SK-N-SH treated with all-trans-retinoic acid at 6 μM for 48 hours (cell line): Measurements from ENCODE around the gene CLCN3.

Source experiments
- ATAC-seq: fragments of 200-7000 bp; cut with Tn5 transposase; 3 replicates; pipeline ENCODE4 v1.9.1; 2020; ENCODE audit warnings: mild to moderate bottlenecking, moderate library complexity
- ARNTL ChIP-seq: fragments of 450-650 bp; formaldehyde crosslinking; IDR thresholded peaks from 2 replicates; pipeline ENCODE4 v1.5.0; 2020; ENCODE audit warnings: low read depth, mild to moderate bottlenecking, moderate library complexity, borderline replicate concordance
- BACH2 ChIP-seq: fragments of 250-450 bp; sonication (Bioruptor Pico); IDR thresholded peaks from 2 replicates; pipeline ENCODE4 v1.9.0; 2021; ENCODE audit warnings: mild to moderate bottlenecking, borderline replicate concordance
- CREB5 ChIP-seq: fragments of 250-450 bp; sonication (Bioruptor Pico); IDR thresholded peaks from 2 replicates; pipeline ENCODE4 v1.5.1; 2020; ENCODE audit warnings: low read depth, mild to moderate bottlenecking, moderate library complexity
- CSDC2 ChIP-seq: fragments of 250-450 bp; sonication (Bioruptor Pico); IDR thresholded peaks from 2 replicates; pipeline ENCODE4 v1.5.0; 2020; ENCODE audit warnings: mild to moderate bottlenecking, moderate library complexity
- CSRNP3 ChIP-seq: fragments of 250-450 bp; sonication (Bioruptor Pico); IDR thresholded peaks from 2 replicates; pipeline ENCODE4 v1.5.1; 2021; ENCODE audit warnings: mild to moderate bottlenecking, moderate library complexity
- ESRRG ChIP-seq: fragments of 250-450 bp; sonication (Bioruptor Pico); IDR thresholded peaks from 2 replicates; pipeline ENCODE4 v1.6.1; 2021; ENCODE audit warnings: mild to moderate bottlenecking
- ISL1 ChIP-seq: fragments of 250-450 bp; sonication (Bioruptor Pico); IDR thresholded peaks from 2 replicates; pipeline ENCODE4 v2.1.2; 2022; ENCODE audit warnings: mild to moderate bottlenecking, moderate library complexity
- PATZ1 ChIP-seq: fragments of 250-450 bp; sonication (Bioruptor Pico); IDR thresholded peaks from 2 replicates; pipeline ENCODE4 v1.8.0; 2020; ENCODE audit warnings: mild to moderate bottlenecking, moderate library complexity, borderline replicate concordance
- POU6F1 ChIP-seq: fragments of 250-450 bp; sonication (Bioruptor Pico); IDR thresholded peaks from 2 replicates; pipeline ENCODE4 v1.8.0; 2021; ENCODE audit warnings: low read depth, mild to moderate bottlenecking, moderate library complexity, borderline replicate concordance
- PPARA ChIP-seq: fragments of 250-450 bp; sonication (Bioruptor Pico); IDR thresholded peaks from 2 replicates; pipeline ENCODE4 v1.5.0; 2020; ENCODE audit warnings: mild to moderate bottlenecking, borderline replicate concordance
- RARB ChIP-seq: fragments of 250-450 bp; sonication (Bioruptor Pico); IDR thresholded peaks from 2 replicates; pipeline ENCODE4 v1.8.0; 2021; ENCODE audit warnings: mild to moderate bottlenecking, moderate library complexity
- TCF4 ChIP-seq: fragments of 250-450 bp; sonication (Bioruptor Pico); IDR thresholded peaks from 2 replicates; pipeline ENCODE4 v1.8.0; 2021; ENCODE audit warnings: mild to moderate bottlenecking, moderate library complexity, borderline replicate concordance
- TOX ChIP-seq: fragments of 250-450 bp; sonication (Bioruptor Pico); IDR thresholded peaks from 2 replicates; pipeline ENCODE4 v1.8.0; 2021; ENCODE audit warnings: mild to moderate bottlenecking, moderate library complexity, borderline replicate concordance
- ZC3H10 ChIP-seq: fragments of 250-450 bp; sonication (Bioruptor Pico); IDR thresholded peaks from 2 replicates; pipeline ENCODE4 v1.5.1; 2021; ENCODE audit warnings: mild to moderate bottlenecking, moderate library complexity
- ZFP3 ChIP-seq: fragments of 250-450 bp; sonication (Bioruptor Pico); IDR thresholded peaks from 2 replicates; pipeline ENCODE4 v1.5.0; 2020; ENCODE audit warnings: mild to moderate bottlenecking, moderate library complexity
- ZFP30 ChIP-seq: fragments of 450-650 bp; formaldehyde crosslinking; IDR thresholded peaks from 2 replicates; pipeline ENCODE4 v1.5.0; 2022; ENCODE audit warnings: mild to moderate bottlenecking, moderate library complexity
- ZNF565 ChIP-seq: fragments of 450-650 bp; formaldehyde crosslinking; conservative IDR thresholded peaks from 2 replicates; pipeline ENCODE4 v1.5.0; 2020; ENCODE audit warnings: low read depth, mild to moderate bottlenecking, moderate library complexity
- ZNF70 ChIP-seq: fragments of 450-650 bp; formaldehyde crosslinking; IDR thresholded peaks from 2 replicates; pipeline ENCODE4 v1.5.0; 2020; ENCODE audit warnings: mild to moderate bottlenecking, moderate library complexity

Gene CLCN3

GRCh38 chr4:169573889-169574288, 46.5 kb upstream of the CLCN3 start:
- TF ChIP-seq POU6F1 (CRISPR knock-in tag) (no peak), ZC3H10 (no peak), ARNTL (CRISPR knock-in tag) (no peak), RARB (CRISPR knock-in tag) (no peak), CSDC2 (CRISPR knock-in tag) (no peak), ZNF70 (no peak), PPARA (CRISPR knock-in tag) (no peak), ZFP3 (CRISPR knock-in tag) (no peak), CREB5 (CRISPR knock-in tag) (no peak), ZNF565 (CRISPR knock-in tag) (no peak)
- ATAC-seq: no peak

GRCh38 chr4:169582203-169582602, 38.2 kb upstream of the CLCN3 start:
- no peak for ATAC-seq
- no peak for TF ChIP-seq PATZ1

- TF ChIP-seq CSRNP3 (no peak), BACH2 (no peak), ZNF70 (no peak), ESRRG (CRISPR knock-in tag) (no peak), PATZ1 (no peak), ZFP30 (CRISPR knock-in tag) (no peak), PPARA (CRISPR knock-in tag) (no peak), ISL1 (CRISPR knock-in tag) (no peak), CREB5 (CRISPR knock-in tag) (no peak), TOX (CRISPR knock-in tag) (no peak), ZNF565 (CRISPR knock-in tag) (no peak), POU6F1 (CRISPR knock-in tag) (no peak)
- no peak for ATAC-seq
Measured at GRCh38 chr4:169582706-169583105, 37.7 kb upstream of the CLCN3 start.

GRCh38 chr4:169583563-169583962, 36.8 kb upstream of the CLCN3 start:
- no peak for ATAC-seq
- TF ChIP-seq ZNF565 (CRISPR knock-in tag): no peak
- TF ChIP-seq ZNF70: no peak
- TF ChIP-seq CSRNP3: no peak
- TF ChIP-seq CSDC2 (CRISPR knock-in tag): no peak
- TF ChIP-seq TCF4: no peak
- no peak for TF ChIP-seq RARB (CRISPR knock-in tag)
- no peak for TF ChIP-seq ESRRG (CRISPR knock-in tag)
- no peak for TF ChIP-seq POU6F1 (CRISPR knock-in tag)
- no peak for TF ChIP-seq BACH2
- no peak for TF ChIP-seq PATZ1
